IMR-90 (cell line): ENCODE data around the gene ADGRD2. TPM values are rescaled to one million over a fixed set of nuclear protein-coding genes. Genes with fewer than 3 reads are reported as not detected.

ENCODE experiments used
- ATAC-seq: fragments of 200-7000 bp; cut with Tn5 transposase; 2 replicates; pipeline ENCODE4 v1.9.1; 2020; ENCODE audit warnings: low read depth, mild to moderate bottlenecking, moderate library complexity
- BruUV-seq: library from RNA; stranded (reverse); fragments of 400-500 nt; replicated peaks from 2 replicates; lab custom pipeline; 2021; lab: Mats Ljungman, UMichigan
- CTCF ChIA-PET: fragments of 300-600 bp; formaldehyde crosslinking; extraction: SDS; loops from one replicate; lab custom pipeline; 2021; ENCODE audit warnings: antibody characterized with exemption; lab: Yijun Ruan, JAX
- POLR2A ChIA-PET: fragments of 300-600 bp; sonication (Branson Sonifier 250); formaldehyde crosslinking; loops from one replicate; lab custom pipeline; 2022; ENCODE audit warnings: antibody characterized with exemption; ENCODE audit not compliant: unreplicated experiment; lab: Charles Lee
- DNase-seq: peaks from one replicate; pipeline ENCODE4 v3.0.0; 2013
- H2AFZ ChIP-seq: replicated peaks from 2 replicates; pipeline ENCODE3; 2013; ENCODE audit warnings: low read length, mild to moderate bottlenecking; ENCODE audit not compliant: poor library complexity
- H2AK5ac ChIP-seq: 2 replicates; pipeline ENCODE4 v1.6.1; 2013; ENCODE audit warnings: low read depth, low read length, inconsistent platforms
- H2AK9ac ChIP-seq: replicated peaks from 2 replicates; pipeline ENCODE3; 2013; ENCODE audit warnings: mild to moderate bottlenecking, low read depth, low read length, moderate library complexity; ENCODE audit not compliant: poor library complexity
- H2BK120ac ChIP-seq: 2 replicates; pipeline ENCODE4 v1.6.1; 2013; ENCODE audit warnings: low read depth, low read length, inconsistent platforms
- H2BK15ac ChIP-seq: 3 replicates; pipeline ENCODE4 v1.6.1; 2013; ENCODE audit warnings: low read depth, low read length, inconsistent platforms
- H2BK20ac ChIP-seq: 2 replicates; pipeline ENCODE4 v1.6.1; 2013; ENCODE audit warnings: low read depth, mild to moderate bottlenecking, inconsistent platforms, low read length, moderate library complexity
- H2BK5ac ChIP-seq: 2 replicates; pipeline ENCODE4 v1.6.1; 2013; ENCODE audit warnings: mild to moderate bottlenecking, low read depth, low read length, inconsistent platforms; ENCODE audit not compliant: poor library complexity, severe bottlenecking
- H3K14ac ChIP-seq: replicated peaks from 2 replicates; pipeline ENCODE4 v1.6.1; 2013; ENCODE audit warnings: low read depth, low read length, inconsistent platforms
- H3K18ac ChIP-seq: 2 replicates; pipeline ENCODE4 v1.6.1; 2013; ENCODE audit warnings: low read depth, low read length, control low read depth
- H3K23ac ChIP-seq: 2 replicates; pipeline ENCODE4 v1.6.1; 2013; ENCODE audit warnings: low read depth, low read length, inconsistent platforms
- H3K27ac ChIP-seq: 2 replicates; pipeline ENCODE4 v1.5.1; 2013; ENCODE audit warnings: mild to moderate bottlenecking, control low read depth, low read length; ENCODE audit not compliant: insufficient read depth
- H3K27me3 ChIP-seq: 2 replicates; pipeline ENCODE4 v1.6.1; 2013; ENCODE audit warnings: low read length; ENCODE audit not compliant: control insufficient read depth, insufficient read depth
- H3K36me3 ChIP-seq: 2 replicates; pipeline ENCODE4 v1.6.1; 2013; ENCODE audit warnings: low read length, mixed read lengths; ENCODE audit not compliant: control insufficient read depth, insufficient read depth
- H3K4ac ChIP-seq: 2 replicates; pipeline ENCODE4 v1.6.1; 2013; ENCODE audit warnings: low read depth, low read length, inconsistent platforms
- H3K4me1 ChIP-seq: 2 replicates; pipeline ENCODE4 v1.6.1; 2013; ENCODE audit warnings: low read length, mixed read lengths; ENCODE audit not compliant: control insufficient read depth, insufficient read depth
- H3K4me2 ChIP-seq: 2 replicates; pipeline ENCODE4 v1.6.1; 2013; ENCODE audit warnings: low read depth, mild to moderate bottlenecking, control low read depth, low read length, moderate library complexity
- H3K4me3 ChIP-seq: 2 replicates; pipeline ENCODE4 v1.5.1; 2013; ENCODE audit warnings: low read depth, mild to moderate bottlenecking, control low read depth, low read length, moderate library complexity; ENCODE audit not compliant: insufficient read depth
- H3K56ac ChIP-seq: 2 replicates; pipeline ENCODE4 v1.6.1; 2013; ENCODE audit warnings: low read length, inconsistent platforms; ENCODE audit not compliant: insufficient read depth; ENCODE audit errors: extremely low read depth
- H3K79me1 ChIP-seq, 2 experiments: 2 replicates each; pipeline ENCODE4 v1.6.1; 2013; ENCODE audit warnings: low read length in 2 of 2, inconsistent platforms in 1 of 2, low read depth in 1 of 2
- H3K9ac ChIP-seq: 2 replicates; pipeline ENCODE4 v1.6.1; 2013; ENCODE audit warnings: low read depth, low read length, control low read depth
- H3K9me1 ChIP-seq: 2 replicates; pipeline ENCODE4 v1.6.1; 2013; ENCODE audit warnings: low read length, inconsistent platforms; ENCODE audit not compliant: insufficient read depth
- H3K9me3 ChIP-seq: 2 replicates; pipeline ENCODE4 v1.6.1; 2013; ENCODE audit warnings: low read length; ENCODE audit not compliant: control insufficient read depth, insufficient read depth
- H4K20me1 ChIP-seq: 2 replicates; pipeline ENCODE4 v1.6.1; 2013; ENCODE audit warnings: low read length, inconsistent platforms; ENCODE audit not compliant: insufficient read depth
- H4K5ac ChIP-seq: 2 replicates; pipeline ENCODE4 v1.6.1; 2013; ENCODE audit warnings: mild to moderate bottlenecking, low read depth, low read length, control low read depth
- H4K8ac ChIP-seq, 2 experiments: 2 replicates each; pipeline ENCODE4 v1.6.1; 2013; ENCODE audit warnings: low read depth in 2 of 2, low read length in 2 of 2, control low read depth in 1 of 2, inconsistent platforms in 1 of 2
- H4K91ac ChIP-seq: 2 replicates; pipeline ENCODE4 v1.6.1; 2013; ENCODE audit warnings: low read depth, low read length, inconsistent platforms; ENCODE audit not compliant: insufficient read depth
- BHLHE40 ChIP-seq: fragments of 150-350 bp; IDR thresholded peaks from 2 replicates; pipeline ENCODE4 v1.6.1; 2016; ENCODE audit warnings: mild to moderate bottlenecking, low read depth, low read length
- CEBPB ChIP-seq: IDR thresholded peaks from 2 replicates; pipeline ENCODE4 v1.6.1; 2012; ENCODE audit warnings: low read depth, low read length, improper control_type of control experiment
- CHD1 ChIP-seq: IDR thresholded peaks from 2 replicates; pipeline ENCODE4 v1.6.1; 2012; ENCODE audit warnings: low read depth, low read length, improper control_type of control experiment
- CTCF ChIP-seq: conservative IDR thresholded peaks from 2 replicates; pipeline ENCODE4 v1.5.1; 2012; ENCODE audit warnings: mild to moderate bottlenecking, low read depth, low read length, improper control_type of control experiment
- FOS ChIP-seq: fragments of 150-350 bp; IDR thresholded peaks from 2 replicates; pipeline ENCODE4 v1.6.1; 2016; ENCODE audit warnings: low read depth, low read length
- MAFK ChIP-seq: IDR thresholded peaks from 2 replicates; pipeline ENCODE4 v1.6.1; 2012; ENCODE audit warnings: low read depth, low read length, improper control_type of control experiment
- MAZ ChIP-seq: IDR thresholded peaks from 2 replicates; pipeline ENCODE4 v1.6.1; 2012; ENCODE audit warnings: low read depth, mild to moderate bottlenecking, low read length, improper control_type of control experiment, moderate library complexity, borderline replicate concordance
- MXI1 ChIP-seq: IDR thresholded peaks from 2 replicates; pipeline ENCODE4 v1.6.1; 2012; ENCODE audit warnings: low read depth, mild to moderate bottlenecking, low read length, moderate library complexity, borderline replicate concordance
- NFE2L2 ChIP-seq: fragments of 150-350 bp; IDR thresholded peaks from 2 replicates; pipeline ENCODE4 v1.6.1; 2016; ENCODE audit warnings: low read depth, mild to moderate bottlenecking, low read length
- POLR2A ChIP-seq: IDR thresholded peaks from 2 replicates; pipeline ENCODE4 v1.6.1; 2012; ENCODE audit warnings: mild to moderate bottlenecking, low read depth, low read length
- RAD21 ChIP-seq: IDR thresholded peaks from 2 replicates; pipeline ENCODE4 v1.6.1; 2012; ENCODE audit warnings: low read length, improper control_type of control experiment
- RCOR1 ChIP-seq: IDR thresholded peaks from 2 replicates; pipeline ENCODE4 v1.6.1; 2012; ENCODE audit warnings: mild to moderate bottlenecking, low read length, improper control_type of control experiment; ENCODE audit not compliant: insufficient replicate concordance
- RFX5 ChIP-seq: IDR thresholded peaks from 2 replicates; pipeline ENCODE4 v1.8.0; 2012; ENCODE audit warnings: low read depth, mild to moderate bottlenecking, low read length, moderate library complexity
- SMC3 ChIP-seq: fragments of 150-350 bp; IDR thresholded peaks from 2 replicates; pipeline ENCODE4 v1.6.1; 2016; ENCODE audit warnings: low read depth, mild to moderate bottlenecking, antibody characterized with exemption, low read length, moderate library complexity
- WGBS, 2 experiments: methylation state at CpG; one replicate each; pipeline versions ENCODE4 v1.1.5 to v1.1.7; 2013; ENCODE audit warnings: missing lambda C conversion rate in 2 of 2; ENCODE audit not compliant: insufficient read length in 1 of 2; ENCODE audit errors: extremely low coverage in 2 of 2; 5-methylcytosine and 5-hydroxymethylcytosine counted together
- dilution Hi-C: fragments of 300-500 bp; cut with HindIII; formaldehyde crosslinking; loops from one replicate; pipeline ENCODE4 v1.14.3; 2018; ENCODE audit warnings: low sequenced_read_pairs; ENCODE audit not compliant: unreplicated experiment
- in situ Hi-C: fragments of 300-500 bp; cut with MboI; formaldehyde crosslinking; loops from 3 replicates; pipeline ENCODE4 v1.14.3; 2019; ENCODE audit warnings: low sequenced_read_pairs, inconsistent platforms, mixed read lengths
- intact Hi-C: fragments of 100-400 bp; cut with micrococcal nuclease; formaldehyde crosslinking; loops from 2 replicates; pipeline ENCODE4 v1.10.0; 2022
- polyA plus RNA-seq, 3 experiments: library from polyadenylated mRNA; depleted of rRNA; stranded (reverse); fragments of >200 nt; gene quantifications; 2 replicates each; pipeline ENCODE4 v1.2.3, GENCODE V29; 2012; ENCODE audit warnings: low replicate concordance in 1 of 3
- total RNA-seq: library from RNA; depleted of rRNA; stranded (reverse); fragments of >200 nt; gene quantifications from 2 replicates; pipeline ENCODE4 v1.2.3, GENCODE V29; 2012
- TF ChIP-seq, protein P1 (sequence below): fragments of 150-350 bp; IDR thresholded peaks from 2 replicates; pipeline ENCODE4 v1.6.1; 2017; ENCODE audit warnings: mild to moderate bottlenecking, antibody characterized with exemption, low read length, low read depth
- TF ChIP-seq, protein P2 (sequence below): fragments of 150-350 bp; IDR thresholded peaks from 2 replicates; pipeline ENCODE4 v1.6.1; 2016; ENCODE audit warnings: low read depth, mild to moderate bottlenecking, low read length, moderate library complexity, borderline replicate concordance

ADGRD2 gene
- total and polyA plus RNA-seq, 2 of the 4 experiments (the other 2 are of a cell fraction), result not detected

DNA sequence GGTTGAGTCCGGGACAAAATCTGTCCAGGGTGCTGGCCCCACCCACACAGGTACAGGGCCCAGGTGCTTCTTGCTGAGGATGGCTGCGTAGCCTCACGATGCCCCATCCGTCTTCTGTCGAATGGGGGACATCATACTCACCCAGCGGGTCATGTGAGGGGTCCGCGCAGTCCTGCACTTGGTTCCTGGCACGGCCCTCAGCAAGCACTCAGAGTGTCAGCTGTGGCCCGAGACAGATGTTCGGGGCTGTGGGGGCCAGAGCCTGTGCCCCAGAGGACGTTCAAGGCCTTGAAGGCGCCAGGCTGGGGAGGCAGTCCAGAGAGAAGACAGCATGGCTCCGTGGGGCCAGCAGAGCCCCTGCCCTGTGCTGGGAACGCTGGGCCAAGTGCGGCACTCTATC, 29.1 kb downstream of the ADGRD2 start:
- in situ Hi-C loops, result no loop called here
- CTCF ChIA-PET, result no interaction called here
- peaks cover 77% of the 10 kb centered on the region for H3K27me3 ChIP-seq

More for the DNA sequence above, 29.1 kb downstream of the ADGRD2 start:
- no peaks in the 10 kb centered on the region for H3K36me3 ChIP-seq
- dilution Hi-C loops, result no loop called here
- peak overlapping the region; percentile 32 for H2AFZ ChIP-seq
- H3K23ac ChIP-seq, result no peak overlapping the region
- H3K79me1 ChIP-seq, result no peaks in the 10 kb centered on the region
- H3K9ac ChIP-seq, result no peak overlapping the region
- H3K56ac ChIP-seq, result no peak overlapping the region
- TF ChIP-seq SMC3, result no peak
- no peak for TF ChIP-seq MAFK
- TF ChIP-seq BHLHE40, result no peak
- TF ChIP-seq MAZ, result no peak
- TF ChIP-seq POLR2A, result no peak
- TF ChIP-seq RAD21, result no peak
- no peak for TF ChIP-seq CTCF
- TF ChIP-seq CHD1, result no peak
- no peak for TF ChIP-seq RFX5
- TF ChIP-seq, protein P1, sequence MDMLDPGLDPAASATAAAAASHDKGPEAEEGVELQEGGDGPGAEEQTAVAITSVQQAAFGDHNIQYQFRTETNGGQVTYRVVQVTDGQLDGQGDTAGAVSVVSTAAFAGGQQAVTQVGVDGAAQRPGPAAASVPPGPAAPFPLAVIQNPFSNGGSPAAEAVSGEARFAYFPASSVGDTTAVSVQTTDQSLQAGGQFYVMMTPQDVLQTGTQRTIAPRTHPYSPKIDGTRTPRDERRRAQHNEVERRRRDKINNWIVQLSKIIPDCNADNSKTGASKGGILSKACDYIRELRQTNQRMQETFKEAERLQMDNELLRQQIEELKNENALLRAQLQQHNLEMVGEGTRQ, result no peak
- TF ChIP-seq MXI1, result no peak
- no peak for TF ChIP-seq RCOR1
- no peak for TF ChIP-seq CEBPB
- no peak for TF ChIP-seq NFE2L2
- TF ChIP-seq, protein P2, sequence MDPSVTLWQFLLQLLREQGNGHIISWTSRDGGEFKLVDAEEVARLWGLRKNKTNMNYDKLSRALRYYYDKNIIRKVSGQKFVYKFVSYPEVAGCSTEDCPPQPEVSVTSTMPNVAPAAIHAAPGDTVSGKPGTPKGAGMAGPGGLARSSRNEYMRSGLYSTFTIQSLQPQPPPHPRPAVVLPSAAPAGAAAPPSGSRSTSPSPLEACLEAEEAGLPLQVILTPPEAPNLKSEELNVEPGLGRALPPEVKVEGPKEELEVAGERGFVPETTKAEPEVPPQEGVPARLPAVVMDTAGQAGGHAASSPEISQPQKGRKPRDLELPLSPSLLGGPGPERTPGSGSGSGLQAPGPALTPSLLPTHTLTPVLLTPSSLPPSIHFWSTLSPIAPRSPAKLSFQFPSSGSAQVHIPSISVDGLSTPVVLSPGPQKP, result no peak
- no peak for TF ChIP-seq FOS
- H3K4me1 ChIP-seq, result no peaks in the 10 kb centered on the region
- intact Hi-C loops, result no loop called here
- H2AK9ac ChIP-seq, result no peak overlapping the region
- no peak overlapping the region for H2BK5ac ChIP-seq
- no peak overlapping the region for H4K91ac ChIP-seq
- no peak for DNase-seq
- no peaks in the 10 kb centered on the region for H3K9me3 ChIP-seq
- POLR2A ChIA-PET, result no interaction called here
- H2BK20ac ChIP-seq, result no peak overlapping the region
- no peak overlapping the region for H3K4ac ChIP-seq
- H3K4me2 ChIP-seq, result no peak overlapping the region
- no peak overlapping the region for H3K18ac ChIP-seq
- H4K5ac ChIP-seq, result no peak overlapping the region
- no peak overlapping the region for H2BK120ac ChIP-seq
- H3K4me3 ChIP-seq, result no peak overlapping the region
- H4K20me1 ChIP-seq, result no peaks in the 10 kb centered on the region
- WGBS, 2 experiments, result 83% methylated on average over 7 of the region's 16 CpGs; no CpG with 5 or more reads in 1 of the 2 experiments
- H3K14ac ChIP-seq, result no peak overlapping the region
- H4K8ac ChIP-seq, result no peak overlapping the region
- no peak overlapping the region for H3K27ac ChIP-seq
- H3K9me1 ChIP-seq, result 0 out of 2 replicates have a peak, but pooled peaks cover 3% of the 10 kb centered on the region
- BruUV-seq, result no TSS peak
- no peak overlapping the region for H2AK5ac ChIP-seq
- ATAC-seq, result no peak
- H2BK15ac ChIP-seq, result no peak overlapping the region
